Mammary epithelial cell (primary cell): Measurements from ENCODE around the gene NRXN2.

Experiments used
- CTCF ChIP-seq, 2 donors: IDR thresholded peaks in 1 of 2; conservative IDR thresholded peaks in 1 of 2; 2 replicates each; pipeline ENCODE4 v1.5.1; 2011 to 2012; ENCODE audit warnings: inconsistent platforms in 2 of 2, low read length in 2 of 2, mild to moderate bottlenecking in 2 of 2, control low read depth in 1 of 2, low read depth in 1 of 2; ENCODE audit not compliant: insufficient read depth in 1 of 2; ENCODE audit errors: extremely low read depth in 1 of 2
- EZH2 ChIP-seq: IDR thresholded peaks from 2 replicates; pipeline ENCODE4 v1.6.1; 2012; ENCODE audit warnings: low read length, inconsistent platforms, borderline replicate concordance

GRCh38 chr11:64590763-64591221 lies 132.2 kb downstream of the NRXN2 start, which contains the start of gene SLC22A12:
- TF ChIP-seq CTCF (conservative IDR thresholded peaks at IDR 0.05 in 1 of 2, IDR thresholded peaks at IDR 0.05 in 1 of 2; ENCODE audit: extremely low read depth in 1 of 2, insufficient read depth in 1 of 2, low read depth in 1 of 2, low read length in 2 of 2) (no peak), EZH2 (no peak)
